ENCODE data around the gene GFRA1.

Gene GFRA1

DNA sequence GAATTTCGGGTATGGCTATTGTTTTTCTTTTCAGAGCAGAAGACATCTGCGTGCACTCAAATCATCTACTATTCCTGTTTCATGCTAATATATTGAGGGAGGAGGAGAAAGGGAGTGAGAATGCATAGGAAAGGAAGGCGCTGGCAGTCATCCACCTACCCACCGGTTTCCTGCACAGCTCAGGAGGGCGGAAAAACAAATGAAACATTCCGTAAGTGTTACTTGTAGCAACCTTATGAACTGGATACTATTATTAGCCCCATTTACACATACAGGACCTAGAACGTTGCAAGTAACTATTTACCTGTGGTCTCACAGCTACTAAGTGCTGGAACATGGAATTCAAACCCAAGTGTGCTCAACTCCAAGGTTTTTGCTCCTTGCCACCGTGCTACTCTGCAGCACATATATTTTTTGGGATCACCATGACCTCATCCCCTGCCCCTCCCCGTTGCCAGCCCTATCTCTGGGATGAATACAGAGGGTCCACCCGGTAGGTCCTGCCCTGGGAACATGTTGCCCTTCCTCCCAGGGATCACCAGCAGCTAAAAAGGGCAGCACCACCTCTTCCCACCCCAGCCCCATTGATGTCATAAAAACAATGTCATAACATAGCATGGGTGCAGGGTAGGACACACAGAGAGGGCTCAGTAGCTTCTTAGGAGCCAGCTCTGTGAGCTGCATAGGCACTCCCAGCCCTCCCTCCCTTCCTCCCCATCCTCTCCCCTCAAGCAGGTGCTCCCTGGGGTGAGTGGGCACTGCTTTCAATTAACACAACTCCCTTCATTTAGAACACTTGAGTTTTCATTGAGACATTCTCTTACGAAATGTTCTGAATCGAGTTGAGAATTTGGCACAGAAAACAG is 16.9 kb downstream of the GFRA1 start:
- no peak for DNase-seq (ENCODE audit: low read depth)
- no peak overlapping the region for H3K4me3 ChIP-seq (ENCODE audit: low read depth, low read length)
- TF ChIP-seq, protein P1, sequence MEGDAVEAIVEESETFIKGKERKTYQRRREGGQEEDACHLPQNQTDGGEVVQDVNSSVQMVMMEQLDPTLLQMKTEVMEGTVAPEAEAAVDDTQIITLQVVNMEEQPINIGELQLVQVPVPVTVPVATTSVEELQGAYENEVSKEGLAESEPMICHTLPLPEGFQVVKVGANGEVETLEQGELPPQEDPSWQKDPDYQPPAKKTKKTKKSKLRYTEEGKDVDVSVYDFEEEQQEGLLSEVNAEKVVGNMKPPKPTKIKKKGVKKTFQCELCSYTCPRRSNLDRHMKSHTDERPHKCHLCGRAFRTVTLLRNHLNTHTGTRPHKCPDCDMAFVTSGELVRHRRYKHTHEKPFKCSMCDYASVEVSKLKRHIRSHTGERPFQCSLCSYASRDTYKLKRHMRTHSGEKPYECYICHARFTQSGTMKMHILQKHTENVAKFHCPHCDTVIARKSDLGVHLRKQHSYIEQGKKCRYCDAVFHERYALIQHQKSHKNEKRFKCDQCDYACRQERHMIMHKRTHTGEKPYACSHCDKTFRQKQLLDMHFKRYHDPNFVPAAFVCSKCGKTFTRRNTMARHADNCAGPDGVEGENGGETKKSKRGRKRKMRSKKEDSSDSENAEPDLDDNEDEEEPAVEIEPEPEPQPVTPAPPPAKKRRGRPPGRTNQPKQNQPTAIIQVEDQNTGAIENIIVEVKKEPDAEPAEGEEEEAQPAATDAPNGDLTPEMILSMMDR (IDR thresholded peaks at IDR 0.05; ENCODE audit: insufficient read depth, low read depth, low read length, missing control alignments), result no peak

DNA sequence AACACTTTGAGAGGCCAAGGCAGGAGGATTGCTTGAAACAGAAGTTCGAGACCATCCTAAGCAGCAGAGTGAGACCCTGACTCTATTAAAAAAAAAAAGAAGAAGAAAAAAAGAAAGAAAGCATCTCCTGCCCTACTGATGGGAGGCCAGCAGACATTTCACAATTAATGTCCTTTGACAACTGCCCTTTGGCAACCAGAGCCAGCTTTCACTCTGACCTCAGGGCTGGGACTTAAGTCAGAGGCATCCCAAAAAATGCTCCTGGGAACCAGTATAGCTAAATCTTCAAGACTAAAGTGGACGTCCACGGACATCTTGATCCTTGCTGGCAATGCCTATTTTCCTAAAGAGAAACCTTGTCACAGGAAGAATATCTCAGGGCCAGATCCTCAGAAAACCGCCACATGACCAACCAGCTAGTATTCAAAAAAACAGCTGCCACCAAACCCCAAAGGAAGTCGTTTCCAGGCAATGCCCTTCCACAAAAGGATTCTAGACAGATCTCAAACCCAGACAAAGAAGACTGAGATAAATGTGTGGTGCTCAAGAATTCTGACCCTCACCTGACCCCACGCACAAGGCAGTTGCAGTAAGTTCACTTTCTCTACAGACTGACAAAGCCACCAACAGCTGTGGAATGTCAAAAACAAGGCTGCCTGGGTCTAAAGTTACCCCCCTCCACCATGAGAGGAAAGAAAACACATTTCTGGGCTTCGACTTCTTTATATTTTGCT is 18.4 kb downstream of the GFRA1 start:
- H3K4me3 ChIP-seq (ENCODE audit: low read depth, low read length), result no peak overlapping the region
- TF ChIP-seq, protein P1 (IDR thresholded peaks at IDR 0.05; ENCODE audit: insufficient read depth, low read depth, low read length, missing control alignments), result no peak
- DNase-seq (ENCODE audit: low read depth), result no peak

DNA sequence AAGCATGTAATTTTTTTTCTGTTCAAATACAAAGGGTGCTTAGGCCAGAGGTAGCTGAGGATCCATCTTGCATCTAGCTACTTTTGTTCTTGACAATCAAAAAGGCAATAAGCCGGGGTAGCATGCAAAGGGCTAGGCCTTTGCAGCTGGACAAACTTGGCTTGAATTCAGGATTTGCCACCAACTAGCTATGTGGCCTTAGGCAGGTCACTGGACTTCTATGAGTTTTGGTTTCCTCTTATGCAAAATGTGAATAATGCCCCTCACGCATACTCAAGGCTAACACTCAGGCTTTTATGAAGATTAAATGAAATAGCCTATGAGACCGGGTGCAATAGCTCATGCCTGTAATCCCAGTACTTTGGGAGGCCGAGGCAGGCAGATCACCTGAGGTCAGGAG is 19.3 kb downstream of the GFRA1 start:
- no peak overlapping the region for H3K4me3 ChIP-seq (ENCODE audit: low read depth, low read length)
- TF ChIP-seq, protein P1 (IDR thresholded peaks at IDR 0.05; ENCODE audit: insufficient read depth, low read depth, low read length, missing control alignments), result no peak
- no peak for DNase-seq (ENCODE audit: low read depth)

DNA sequence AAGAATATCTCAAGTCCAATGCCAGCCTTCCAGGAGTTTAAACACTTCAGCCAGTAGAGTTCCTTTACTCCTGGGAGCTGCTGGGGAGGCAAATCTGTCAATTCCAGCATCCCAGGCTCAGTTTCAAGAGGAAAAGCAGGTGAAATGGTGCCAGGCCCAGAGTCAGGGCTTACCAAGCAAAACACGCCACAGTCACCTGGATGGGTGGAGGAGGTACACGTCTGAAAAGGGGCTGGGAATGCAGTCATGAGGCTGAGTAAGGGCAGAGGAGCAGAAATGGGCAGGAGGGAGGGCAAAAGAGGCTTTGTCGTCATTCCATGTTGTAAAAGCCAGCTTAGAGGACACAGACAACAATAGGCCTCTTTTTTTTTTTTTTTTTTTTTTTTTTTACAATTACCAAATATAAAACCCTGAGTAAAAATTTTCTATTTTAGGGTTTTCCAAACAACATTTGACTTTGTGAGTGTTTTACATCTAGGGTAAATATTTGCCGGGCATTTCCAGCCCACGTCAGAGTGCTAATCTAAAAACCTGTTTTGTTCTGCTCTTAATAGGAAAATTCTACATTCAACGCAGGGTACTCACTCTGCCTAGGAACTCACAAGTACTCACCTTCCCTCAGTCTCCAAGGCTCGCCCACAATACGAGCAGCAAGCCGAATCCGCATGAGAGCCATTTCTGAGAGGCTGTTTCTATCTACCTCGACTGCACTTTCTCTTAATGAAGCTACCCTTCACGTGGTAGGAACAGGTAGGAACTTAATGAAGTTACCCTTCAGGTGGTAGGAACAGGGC is 21.2 kb downstream of the GFRA1 start:
- DNase-seq (ENCODE audit: low read depth), result no peak
- no peak overlapping the region for H3K4me3 ChIP-seq (ENCODE audit: low read depth, low read length)
- TF ChIP-seq, protein P1 (IDR thresholded peaks at IDR 0.05; ENCODE audit: insufficient read depth, low read depth, low read length, missing control alignments), result no peak

DNA sequence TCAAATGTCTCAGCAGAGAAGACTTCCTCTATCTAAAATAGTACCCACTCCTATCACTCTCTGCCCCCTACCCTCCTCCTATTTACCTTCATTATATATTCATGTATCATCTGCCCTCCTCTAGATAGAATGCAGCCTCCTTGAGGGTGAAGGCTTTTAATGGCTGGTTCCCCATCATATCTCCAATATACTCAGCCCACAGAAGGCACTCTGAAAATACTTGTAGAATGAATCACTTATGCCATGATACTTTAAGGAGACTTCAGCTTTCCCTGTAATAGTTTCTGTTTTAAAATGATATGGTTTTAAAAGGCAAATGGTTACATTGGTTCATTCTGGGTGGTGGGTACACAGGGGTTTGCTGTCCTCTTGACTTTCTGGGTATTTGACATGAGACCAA is 25.3 kb downstream of the GFRA1 start:
- TF ChIP-seq, protein P1 (IDR thresholded peaks at IDR 0.05; ENCODE audit: insufficient read depth, low read depth, low read length, missing control alignments), result no peak
- no peak overlapping the region for H3K4me3 ChIP-seq (ENCODE audit: low read depth, low read length)

DNA sequence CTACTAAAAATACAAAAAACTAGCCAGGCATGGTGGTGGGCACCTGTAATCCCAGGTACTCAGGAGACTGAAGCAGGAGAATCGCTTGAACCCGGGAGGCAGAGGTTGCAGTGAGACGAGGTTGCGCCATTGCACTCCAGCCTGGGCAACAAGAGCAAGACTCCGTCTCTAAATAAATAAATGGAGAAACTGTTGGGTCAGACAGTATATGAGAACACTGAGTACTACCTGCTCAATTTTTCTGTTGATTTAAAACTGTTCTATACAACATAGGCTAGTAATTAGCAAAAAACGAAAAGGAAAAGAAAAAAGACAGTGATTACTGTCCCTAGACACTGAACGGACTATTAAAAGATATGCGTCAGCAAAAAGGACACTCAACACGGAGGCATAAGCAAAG is 26.7 kb downstream of the GFRA1 start:
- no peak overlapping the region for H3K4me3 ChIP-seq (ENCODE audit: low read depth, low read length)
- TF ChIP-seq, protein P1 (IDR thresholded peaks at IDR 0.05; ENCODE audit: insufficient read depth, low read depth, low read length, missing control alignments), result no peak
- no peak for DNase-seq (ENCODE audit: low read depth)

More for the DNA sequence above, 25.3 kb downstream of the GFRA1 start:
- no peak for DNase-seq (ENCODE audit: low read depth)
